ENCODE results near the gene CDH4. TPM values are rescaled to one million over a fixed set of nuclear protein-coding genes. Genes with fewer than 3 reads are reported as not detected.

Gene CDH4
- total RNA-seq, 2 donors from 2014 or later = not detected

DNA sequence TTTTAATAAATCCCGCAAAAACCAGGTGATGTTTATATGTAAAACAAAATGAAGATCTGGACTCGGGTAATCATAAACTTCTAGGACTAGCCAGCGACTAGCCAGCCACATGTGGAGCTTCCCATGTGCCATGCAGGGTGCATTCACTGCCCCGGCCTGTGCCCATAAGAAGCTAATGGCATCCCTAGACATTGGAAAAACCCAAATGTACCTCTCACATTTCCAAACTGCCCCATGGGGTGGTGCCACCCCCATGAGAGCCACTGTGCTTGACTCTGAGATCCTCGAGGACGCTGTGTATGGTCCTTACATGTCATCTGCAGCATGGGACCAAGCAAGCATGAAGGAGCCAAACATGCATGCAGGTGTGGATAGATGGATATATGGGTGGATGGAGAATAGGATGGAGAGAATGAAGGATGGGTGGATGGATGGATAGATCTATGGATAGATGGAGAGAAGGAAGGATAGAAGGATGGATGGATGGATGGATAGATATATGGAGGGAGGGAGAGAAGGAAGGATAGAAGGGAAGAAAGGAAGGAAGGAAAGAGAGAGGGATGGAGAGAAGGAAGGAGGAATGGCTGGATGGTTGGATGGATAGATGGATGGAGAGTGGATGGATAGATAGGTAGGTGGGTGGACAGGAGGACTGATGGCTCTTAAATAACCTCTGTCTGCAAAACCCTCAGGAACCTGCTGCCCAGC is 203.6 kb downstream of the CDH4 start:
- ATAC-seq (ENCODE audit: insufficient number of reproducible peaks, low FRiP score, low read depth) = no peak

GRCh38 chr20:61457725-61458124 is 205.7 kb downstream of the CDH4 start:
- H3K27me3 ChIP-seq (replicated peaks; ENCODE audit: insufficient read depth) = no peaks in the 10 kb centered on the region
- H3K4me3 ChIP-seq = no peak overlapping the region
- no peak for DNase-seq (ENCODE audit: low spot score)
- no peak for ATAC-seq (ENCODE audit: insufficient number of reproducible peaks, low FRiP score, low read depth)
- no peaks in the 10 kb centered on the region for H3K9me3 ChIP-seq
- no peaks in the 10 kb centered on the region for H3K36me3 ChIP-seq
- no peak overlapping the region for H3K27ac ChIP-seq
- TF ChIP-seq, protein P1, sequence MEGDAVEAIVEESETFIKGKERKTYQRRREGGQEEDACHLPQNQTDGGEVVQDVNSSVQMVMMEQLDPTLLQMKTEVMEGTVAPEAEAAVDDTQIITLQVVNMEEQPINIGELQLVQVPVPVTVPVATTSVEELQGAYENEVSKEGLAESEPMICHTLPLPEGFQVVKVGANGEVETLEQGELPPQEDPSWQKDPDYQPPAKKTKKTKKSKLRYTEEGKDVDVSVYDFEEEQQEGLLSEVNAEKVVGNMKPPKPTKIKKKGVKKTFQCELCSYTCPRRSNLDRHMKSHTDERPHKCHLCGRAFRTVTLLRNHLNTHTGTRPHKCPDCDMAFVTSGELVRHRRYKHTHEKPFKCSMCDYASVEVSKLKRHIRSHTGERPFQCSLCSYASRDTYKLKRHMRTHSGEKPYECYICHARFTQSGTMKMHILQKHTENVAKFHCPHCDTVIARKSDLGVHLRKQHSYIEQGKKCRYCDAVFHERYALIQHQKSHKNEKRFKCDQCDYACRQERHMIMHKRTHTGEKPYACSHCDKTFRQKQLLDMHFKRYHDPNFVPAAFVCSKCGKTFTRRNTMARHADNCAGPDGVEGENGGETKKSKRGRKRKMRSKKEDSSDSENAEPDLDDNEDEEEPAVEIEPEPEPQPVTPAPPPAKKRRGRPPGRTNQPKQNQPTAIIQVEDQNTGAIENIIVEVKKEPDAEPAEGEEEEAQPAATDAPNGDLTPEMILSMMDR (IDR thresholded peaks at IDR 0.05) = no peak
- H3K4me1 ChIP-seq (ENCODE audit: control insufficient read depth in 1 of 2, low read depth in 2 of 2) = no peaks in the 10 kb centered on the region

More for the DNA sequence above, 203.6 kb downstream of the CDH4 start:
- Histone ChIP-seq H3K4me1 (ENCODE audit: control insufficient read depth in 1 of 2, low read depth in 2 of 2) (no peaks in the 10 kb centered on the region), H3K9me3 (no peaks in the 10 kb centered on the region), H3K4me3 (no peak overlapping the region), H3K27ac (no peak overlapping the region), H3K27me3 (replicated peaks; ENCODE audit: insufficient read depth) (no peaks in the 10 kb centered on the region), H3K36me3 (no peaks in the 10 kb centered on the region)
- DNase-seq (ENCODE audit: low spot score) = no peak
- TF ChIP-seq, protein P1 (IDR thresholded peaks at IDR 0.05) = no peak

DNA sequence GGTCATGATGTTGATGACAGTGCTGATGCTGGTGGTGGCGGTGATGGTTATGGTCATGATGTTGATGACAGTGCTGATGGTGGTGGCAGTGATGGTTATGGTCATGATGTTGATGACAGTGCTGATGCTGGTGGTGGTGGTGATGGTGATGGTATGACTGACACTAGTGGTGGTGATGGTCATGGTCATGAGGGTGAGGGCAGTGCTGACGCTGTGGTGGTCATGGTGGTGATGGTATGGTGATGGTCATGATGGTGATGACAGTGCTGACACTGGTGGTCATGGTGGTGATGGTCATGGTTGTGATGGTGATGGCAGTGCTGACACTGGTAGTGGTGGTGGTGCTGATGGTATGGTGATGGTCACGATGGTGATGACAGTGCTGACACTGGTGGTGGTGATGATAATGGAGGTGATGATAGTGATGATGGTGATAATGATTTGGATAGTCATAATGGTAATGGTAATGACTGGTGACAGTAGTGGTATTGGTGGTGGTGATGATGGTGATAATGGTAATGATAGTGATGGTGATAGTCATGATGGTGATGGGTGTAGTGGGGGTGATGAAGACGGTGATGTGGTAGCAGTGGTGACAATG is 206.2 kb downstream of the CDH4 start:
- no peak overlapping the region for H3K4me3 ChIP-seq
- DNase-seq (ENCODE audit: low spot score) (no peak), ATAC-seq (ENCODE audit: insufficient number of reproducible peaks, low FRiP score, low read depth) (no peak)
- H3K36me3 ChIP-seq = no peaks in the 10 kb centered on the region
- no peaks in the 10 kb centered on the region for H3K27me3 ChIP-seq (replicated peaks; ENCODE audit: insufficient read depth)
- TF ChIP-seq, protein P1 (IDR thresholded peaks at IDR 0.05) = no peak
- no peak overlapping the region for H3K27ac ChIP-seq
- H3K9me3 ChIP-seq = no peaks in the 10 kb centered on the region
- H3K4me1 ChIP-seq (ENCODE audit: control insufficient read depth in 1 of 2, low read depth in 2 of 2) = no peaks in the 10 kb centered on the region

- TF ChIP-seq, protein P1 (IDR thresholded peaks at IDR 0.05) = no peak
- Histone ChIP-seq H3K36me3 (no peaks in the 10 kb centered on the region), H3K4me1 (ENCODE audit: control insufficient read depth in 1 of 2, low read depth in 2 of 2) (no peaks in the 10 kb centered on the region), H3K9me3 (no peaks in the 10 kb centered on the region), H3K27ac (no peak overlapping the region), H3K27me3 (replicated peaks; ENCODE audit: insufficient read depth) (no peaks in the 10 kb centered on the region), H3K4me3 (no peak overlapping the region)
- DNase-seq (ENCODE audit: low spot score) (no peak), ATAC-seq (ENCODE audit: insufficient number of reproducible peaks, low FRiP score, low read depth) (no peak)
Observed at GRCh38 chr20:61459266-61459665, 207.2 kb downstream of the CDH4 start.

- no peak for DNase-seq (ENCODE audit: low spot score)
- Histone ChIP-seq H3K4me3 (no peak overlapping the region), H3K27me3 (replicated peaks; ENCODE audit: insufficient read depth) (no peaks in the 10 kb centered on the region), H3K9me3 (no peaks in the 10 kb centered on the region), H3K27ac (no peak overlapping the region), H3K36me3 (no peaks in the 10 kb centered on the region), H3K4me1 (ENCODE audit: control insufficient read depth in 1 of 2, low read depth in 2 of 2) (no peaks in the 10 kb centered on the region)
- no peak for ATAC-seq (ENCODE audit: insufficient number of reproducible peaks, low FRiP score, low read depth)
- TF ChIP-seq, protein P1 (IDR thresholded peaks at IDR 0.05) = no peak
Observed at GRCh38 chr20:61459705-61460104, 207.6 kb downstream of the CDH4 start.
